Osteoblast (primary cell): ENCODE measurements around the gene PLD4. TPM values are rescaled to one million over a fixed set of nuclear protein-coding genes. Genes with fewer than 3 reads are reported as not detected.
A peak's percentile ranks its signal among the peaks of the same experiment; 100 is the strongest.

Experiments used
- DNase-seq: peaks from one replicate; pipeline ENCODE4 v3.0.0; 2011; ENCODE audit warnings: low spot score, mixed read lengths; ENCODE audit not compliant: insufficient read length; ENCODE audit errors: missing footprints
- H2AFZ ChIP-seq: 2 replicates; pipeline ENCODE4 v1.6.0; 2011; ENCODE audit warnings: mild to moderate bottlenecking, low read length
- H3K27ac ChIP-seq: 2 replicates; pipeline ENCODE4 v1.5.1; 2011; ENCODE audit warnings: mild to moderate bottlenecking, low read depth, low read length, moderate library complexity
- H3K27me3 ChIP-seq: 2 replicates; pipeline ENCODE4 v1.6.0; 2012; ENCODE audit warnings: mild to moderate bottlenecking, control low read depth, inconsistent platforms, low read length, moderate library complexity; ENCODE audit not compliant: insufficient read depth
- H3K36me3 ChIP-seq: 2 replicates; pipeline ENCODE4 v1.5.1; 2011; ENCODE audit warnings: mild to moderate bottlenecking, low read length, control low read depth, moderate library complexity; ENCODE audit not compliant: insufficient read depth
- H3K4me1 ChIP-seq: 2 replicates; pipeline ENCODE4 v1.5.1; 2011; ENCODE audit warnings: mild to moderate bottlenecking, low read length, control low read depth, moderate library complexity; ENCODE audit not compliant: insufficient read depth
- H3K4me2 ChIP-seq: 2 replicates; pipeline ENCODE4 v1.6.0; 2011; ENCODE audit warnings: mild to moderate bottlenecking, low read length; ENCODE audit not compliant: insufficient read depth
- H3K4me3 ChIP-seq: fragments of 200-600 bp; sonication (generic); 3 replicates; pipeline ENCODE4 v1.5.1; 2012; ENCODE audit warnings: mild to moderate bottlenecking, low read length, inconsistent platforms; ENCODE audit not compliant: insufficient read depth
- H3K79me2 ChIP-seq: 2 replicates; pipeline ENCODE4 v1.6.0; 2012; ENCODE audit warnings: mild to moderate bottlenecking, low read length, control low read depth, inconsistent platforms; ENCODE audit not compliant: insufficient read depth
- H3K9me3 ChIP-seq: 2 replicates; pipeline ENCODE4 v1.5.1; 2011; ENCODE audit warnings: low read depth, low read length, control low read depth
- H4K20me1 ChIP-seq: 2 replicates; pipeline ENCODE4 v1.6.0; 2012; ENCODE audit warnings: mild to moderate bottlenecking, low read length, control low read depth; ENCODE audit not compliant: insufficient read depth
- CTCF ChIP-seq: IDR thresholded peaks from 2 replicates; pipeline ENCODE4 v1.5.1; 2011; ENCODE audit warnings: mild to moderate bottlenecking, low read depth, low read length, moderate library complexity; ENCODE audit errors: extremely low read depth
- total RNA-seq: library from RNA; depleted of rRNA; stranded (reverse); fragments of >200 nt; gene quantifications from 2 replicates; pipeline ENCODE4 v1.2.3, GENCODE V29; 2012

Gene PLD4
- total RNA-seq, 1 donor = not detected

GRCh38 chr14:104975481-104976197 is 51.0 kb downstream of the PLD4 start:
- Histone ChIP-seq H2AFZ (no peak overlapping the region), H3K27me3 (no peaks in the 10 kb centered on the region), H3K4me1 (peaks cover 33% of the 10 kb centered on the region), H3K4me2 (no peak overlapping the region), H3K79me2 (no peaks in the 10 kb centered on the region), H3K27ac (no peak overlapping the region), H3K36me3 (no peaks in the 10 kb centered on the region), H4K20me1 (no peaks in the 10 kb centered on the region), H3K4me3 (no peak overlapping the region), H3K9me3 (no peaks in the 10 kb centered on the region)
- DNase-seq = peak; percentile 25
- TF ChIP-seq CTCF = no peak

GRCh38 chr14:104976198-104977007 is 51.7 kb downstream of the PLD4 start:
- DNase-seq = peak; percentile 97
- H2AFZ ChIP-seq = no peak overlapping the region
- TF ChIP-seq CTCF = peak; percentile 74
- no peak overlapping the region for H3K4me3 ChIP-seq
- no peak overlapping the region for H3K27ac ChIP-seq
- peak overlapping the region; percentile 44 for H3K4me2 ChIP-seq
- H3K79me2 ChIP-seq = no peaks in the 10 kb centered on the region
- H3K4me1 ChIP-seq = peaks cover 28% of the 10 kb centered on the region
- no peaks in the 10 kb centered on the region for H4K20me1 ChIP-seq
- no peaks in the 10 kb centered on the region for H3K27me3 ChIP-seq
- no peaks in the 10 kb centered on the region for H3K9me3 ChIP-seq
- H3K36me3 ChIP-seq = no peaks in the 10 kb centered on the region

- no peaks in the 10 kb centered on the region for H3K79me2 ChIP-seq
- DNase-seq = peak; percentile 53
- no peak overlapping the region for H3K27ac ChIP-seq
- H4K20me1 ChIP-seq = no peaks in the 10 kb centered on the region
- H3K4me2 ChIP-seq = peak overlapping the region; percentile 87
- peak overlapping the region; percentile 68 for H3K4me3 ChIP-seq
- no peaks in the 10 kb centered on the region for H3K36me3 ChIP-seq
- no peaks in the 10 kb centered on the region for H3K9me3 ChIP-seq
- peak overlapping the region; percentile 84 for H2AFZ ChIP-seq
- H3K27me3 ChIP-seq = no peaks in the 10 kb centered on the region
- TF ChIP-seq CTCF = no peak
- peaks cover 28% of the 10 kb centered on the region for H3K4me1 ChIP-seq
Observed at GRCh38 chr14:104977008-104977680, 52.5 kb downstream of the PLD4 start.
